Measurements from ENCODE around the gene VCPKMT.

The VCPKMT gene

DNA sequence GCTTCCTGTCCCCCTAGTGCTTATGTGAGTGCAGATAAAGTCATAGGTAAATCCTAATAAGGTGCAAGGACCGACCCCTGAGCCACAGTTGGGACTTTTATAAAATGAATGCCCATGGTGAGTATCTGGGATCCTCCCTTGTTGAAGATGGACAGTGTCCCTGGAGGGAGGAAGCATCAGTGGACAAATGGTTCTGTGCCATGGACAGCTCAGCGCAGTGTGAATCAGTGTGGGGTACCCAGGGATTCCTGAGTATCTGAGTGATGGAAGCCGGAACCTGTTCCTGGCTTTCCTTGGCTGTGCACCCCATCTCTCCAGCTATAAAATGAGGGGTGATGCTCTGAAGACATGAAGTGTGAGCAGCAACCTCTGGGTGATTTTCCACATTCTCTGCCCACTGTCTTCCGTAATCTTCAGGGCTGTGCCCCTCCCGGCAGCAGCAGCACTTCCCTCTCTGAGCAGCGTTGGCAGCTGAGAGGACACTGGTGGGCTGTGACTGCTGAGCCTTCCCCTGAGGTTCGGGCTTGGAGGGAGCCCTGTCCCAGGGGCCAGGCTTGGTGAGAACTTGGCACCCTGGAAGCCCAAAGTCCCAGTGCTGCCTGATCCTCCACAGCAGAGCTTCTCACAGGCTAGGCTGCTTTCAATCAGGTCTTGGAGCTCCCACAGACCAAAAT is 25.0 kb downstream of the VCPKMT start:
- no peak overlapping the region for H3K27ac Mint-ChIP-seq
- H3K4me3 Mint-ChIP-seq: no peak overlapping the region
- TF ChIP-seq, protein P1, sequence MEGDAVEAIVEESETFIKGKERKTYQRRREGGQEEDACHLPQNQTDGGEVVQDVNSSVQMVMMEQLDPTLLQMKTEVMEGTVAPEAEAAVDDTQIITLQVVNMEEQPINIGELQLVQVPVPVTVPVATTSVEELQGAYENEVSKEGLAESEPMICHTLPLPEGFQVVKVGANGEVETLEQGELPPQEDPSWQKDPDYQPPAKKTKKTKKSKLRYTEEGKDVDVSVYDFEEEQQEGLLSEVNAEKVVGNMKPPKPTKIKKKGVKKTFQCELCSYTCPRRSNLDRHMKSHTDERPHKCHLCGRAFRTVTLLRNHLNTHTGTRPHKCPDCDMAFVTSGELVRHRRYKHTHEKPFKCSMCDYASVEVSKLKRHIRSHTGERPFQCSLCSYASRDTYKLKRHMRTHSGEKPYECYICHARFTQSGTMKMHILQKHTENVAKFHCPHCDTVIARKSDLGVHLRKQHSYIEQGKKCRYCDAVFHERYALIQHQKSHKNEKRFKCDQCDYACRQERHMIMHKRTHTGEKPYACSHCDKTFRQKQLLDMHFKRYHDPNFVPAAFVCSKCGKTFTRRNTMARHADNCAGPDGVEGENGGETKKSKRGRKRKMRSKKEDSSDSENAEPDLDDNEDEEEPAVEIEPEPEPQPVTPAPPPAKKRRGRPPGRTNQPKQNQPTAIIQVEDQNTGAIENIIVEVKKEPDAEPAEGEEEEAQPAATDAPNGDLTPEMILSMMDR (IDR thresholded peaks at IDR 0.05): no peak
- peaks cover 4% of the 10 kb centered on the region for H3K36me3 Mint-ChIP-seq (ENCODE audit: low read depth)
- no peaks in the 10 kb centered on the region for H3K9me3 Mint-ChIP-seq
- peaks cover 11% of the 10 kb centered on the region for H3K4me1 Mint-ChIP-seq
- H3K27me3 Mint-ChIP-seq (ENCODE audit: low read depth, poor library complexity): peaks cover 6% of the 10 kb centered on the region
- DNase-seq: no peak

DNA sequence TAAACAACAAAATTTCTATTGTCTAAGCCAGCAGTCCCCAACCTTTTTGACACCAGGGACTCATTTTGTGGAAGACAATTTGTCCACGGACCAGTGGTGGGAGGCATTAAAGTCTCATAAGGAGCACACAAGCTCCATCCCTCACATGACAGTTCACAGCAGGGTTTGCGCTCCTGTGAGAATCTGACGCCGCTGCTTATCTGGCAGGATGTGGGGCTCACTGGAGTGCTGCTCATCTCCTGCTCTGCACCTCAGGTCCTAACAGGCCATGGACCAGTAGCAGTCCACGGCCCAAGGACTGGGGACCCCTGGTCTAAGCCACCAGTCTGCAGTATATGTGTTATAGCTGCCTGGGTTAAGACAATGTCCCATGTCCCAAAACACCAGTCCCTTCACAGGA is 27.2 kb downstream of the VCPKMT start:
- Mint-ChIP-seq H3K9me3 (no peaks in the 10 kb centered on the region), H3K4me1 (peaks cover 23% of the 10 kb centered on the region), H3K27ac (no peak overlapping the region), H3K27me3 (ENCODE audit: low read depth, poor library complexity) (peaks cover 9% of the 10 kb centered on the region), H3K4me3 (no peak overlapping the region), H3K36me3 (ENCODE audit: low read depth) (no peaks in the 10 kb centered on the region)
- TF ChIP-seq, protein P1 (IDR thresholded peaks at IDR 0.05): no peak
- no peak for DNase-seq

DNA sequence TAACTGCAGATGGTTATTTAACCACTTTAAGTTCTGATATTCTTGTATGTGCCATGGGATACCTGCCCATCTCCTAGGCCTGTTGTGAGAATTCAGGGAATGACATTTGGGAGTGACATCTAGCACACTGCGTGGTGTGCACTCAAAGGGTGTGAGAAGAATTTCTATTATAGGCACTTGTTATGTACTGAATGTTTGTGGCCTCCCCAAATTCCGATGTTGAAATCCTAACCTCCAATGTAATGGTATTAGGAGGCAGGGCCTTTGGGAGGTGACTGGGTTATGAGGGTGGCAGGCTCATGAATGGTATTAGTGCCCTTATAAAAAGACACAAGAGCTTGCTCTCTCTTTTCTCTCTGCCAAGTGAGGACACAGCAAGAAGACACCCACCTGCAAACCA is 27.6 kb downstream of the VCPKMT start:
- peaks cover 23% of the 10 kb centered on the region for H3K4me1 Mint-ChIP-seq
- H3K27me3 Mint-ChIP-seq (ENCODE audit: low read depth, poor library complexity): peaks cover 9% of the 10 kb centered on the region
- no peaks in the 10 kb centered on the region for H3K36me3 Mint-ChIP-seq (ENCODE audit: low read depth)
- H3K4me3 Mint-ChIP-seq: no peak overlapping the region
- DNase-seq: no peak
- H3K9me3 Mint-ChIP-seq: no peaks in the 10 kb centered on the region
- H3K27ac Mint-ChIP-seq: no peak overlapping the region
- TF ChIP-seq, protein P1 (IDR thresholded peaks at IDR 0.05): no peak

DNA sequence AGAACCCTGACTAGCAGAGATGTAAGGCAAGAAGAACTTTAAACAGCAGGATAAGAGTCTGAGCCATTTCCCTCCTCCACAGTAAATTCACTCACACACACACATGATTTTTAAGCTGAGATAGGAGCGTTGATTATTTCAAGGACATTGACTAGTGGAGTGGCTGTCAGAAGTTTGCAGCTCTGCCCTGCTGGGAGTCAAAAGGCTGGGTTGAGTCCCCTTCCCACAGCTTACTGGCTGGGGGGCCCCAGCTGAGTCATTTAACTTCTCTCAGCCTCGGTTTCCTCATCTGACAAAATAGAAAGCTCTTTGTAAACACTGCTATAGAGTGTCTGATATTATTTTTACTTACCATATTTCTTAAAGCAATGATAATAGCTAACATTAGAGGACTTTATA is 28.3 kb downstream of the VCPKMT start:
- DNase-seq: no peak
- Mint-ChIP-seq H3K27me3 (ENCODE audit: low read depth, poor library complexity) (peaks cover 9% of the 10 kb centered on the region), H3K9me3 (no peaks in the 10 kb centered on the region), H3K4me3 (no peak overlapping the region), H3K36me3 (ENCODE audit: low read depth) (no peaks in the 10 kb centered on the region), H3K27ac (no peak overlapping the region), H3K4me1 (peaks cover 21% of the 10 kb centered on the region)
- TF ChIP-seq, protein P1 (IDR thresholded peaks at IDR 0.05): no peak

DNA sequence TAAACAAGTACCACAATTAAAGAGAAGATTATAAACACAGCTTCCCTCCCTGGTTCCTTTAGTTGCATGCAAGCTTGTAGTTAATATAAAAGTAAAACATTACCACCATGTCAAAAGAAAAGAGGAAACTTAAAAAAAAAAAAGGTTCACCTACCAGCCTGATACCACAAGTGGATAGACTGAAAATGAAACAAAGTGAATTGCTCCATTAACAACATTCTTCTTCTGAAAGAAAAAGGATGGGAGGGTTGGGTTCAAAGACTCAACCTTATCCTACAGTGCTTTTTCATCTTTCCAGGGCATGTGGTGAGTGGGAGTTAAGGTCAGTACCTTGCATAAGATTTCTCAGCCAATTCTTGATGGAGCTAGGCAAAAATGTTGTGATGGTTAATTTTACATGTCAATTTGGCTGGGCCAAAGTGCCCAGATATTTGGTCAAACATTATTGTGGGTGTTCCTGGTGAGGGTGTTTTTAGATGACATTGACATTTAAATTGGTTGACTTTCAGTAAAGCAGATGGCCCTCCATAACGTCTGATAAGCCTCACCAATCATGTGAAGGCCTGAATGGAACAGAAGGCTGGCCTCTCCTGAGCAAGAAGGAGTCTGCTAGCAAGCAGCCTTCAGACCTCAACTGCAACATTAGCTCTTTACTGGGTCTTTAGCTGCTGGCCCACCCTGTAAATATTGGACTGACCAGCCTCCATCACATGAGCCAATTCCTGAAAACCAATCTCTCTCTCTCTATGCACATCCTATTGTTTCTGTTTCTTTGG is 28.8 kb downstream of the VCPKMT start:
- H3K4me3 Mint-ChIP-seq: no peak overlapping the region
- H3K27ac Mint-ChIP-seq: no peak overlapping the region
- no peaks in the 10 kb centered on the region for H3K9me3 Mint-ChIP-seq
- TF ChIP-seq, protein P1 (IDR thresholded peaks at IDR 0.05): no peak
- no peaks in the 10 kb centered on the region for H3K36me3 Mint-ChIP-seq (ENCODE audit: low read depth)
- H3K4me1 Mint-ChIP-seq: peaks cover 23% of the 10 kb centered on the region
- no peak for DNase-seq
- H3K27me3 Mint-ChIP-seq (ENCODE audit: low read depth, poor library complexity): peaks cover 9% of the 10 kb centered on the region
